H9 (cell line): ENCODE results near the gene NMRK1. TPM values are rescaled to one million over a fixed set of nuclear protein-coding genes. Genes with fewer than 3 reads are reported as not detected.

Experiments
- DNase-seq: peaks from one replicate; pipeline ENCODE4 v3.0.0-alpha.2; 2017
- H2AFZ ChIP-seq: one replicate; pipeline ENCODE4 v1.6.1; 2013; ENCODE audit warnings: mild to moderate bottlenecking, low read length, control low read depth, moderate library complexity
- H2AK5ac ChIP-seq: 2 replicates; pipeline ENCODE4 v1.6.1; 2013; ENCODE audit warnings: low read length, control low read depth, mixed read lengths; ENCODE audit not compliant: insufficient read length
- H2BK120ac ChIP-seq: one replicate; pipeline ENCODE4 v1.6.1; 2013; ENCODE audit warnings: low read depth, mild to moderate bottlenecking, low read length, control low read depth, inconsistent platforms; ENCODE audit not compliant: poor library complexity, severe bottlenecking
- H2BK12ac ChIP-seq: 2 replicates; pipeline ENCODE4 v1.6.1; 2013; ENCODE audit warnings: low read length, control low read depth, mixed read lengths, low read depth; ENCODE audit not compliant: insufficient read length
- H2BK15ac ChIP-seq: 2 replicates; pipeline ENCODE4 v1.6.1; 2013; ENCODE audit warnings: low read depth, low read length, control low read depth
- H2BK20ac ChIP-seq: one replicate; pipeline ENCODE4 v1.6.1; 2013; ENCODE audit warnings: low read depth, mild to moderate bottlenecking, low read length, control low read depth, inconsistent platforms; ENCODE audit not compliant: poor library complexity, severe bottlenecking
- H2BK5ac ChIP-seq: 2 replicates; pipeline ENCODE4 v1.6.1; 2013; ENCODE audit warnings: low read length, control low read depth, mixed read lengths; ENCODE audit not compliant: insufficient read length
- H3K14ac ChIP-seq: 2 replicates; pipeline ENCODE4 v1.6.1; 2013; ENCODE audit warnings: low read length, control low read depth; ENCODE audit not compliant: insufficient read depth
- H3K18ac ChIP-seq: 2 replicates; pipeline ENCODE4 v1.6.1; 2013; ENCODE audit warnings: low read depth, mild to moderate bottlenecking, mixed read lengths, low read length, control low read depth; ENCODE audit not compliant: insufficient read length
- H3K23ac ChIP-seq: 2 replicates; pipeline ENCODE4 v1.6.1; 2013; ENCODE audit warnings: low read length, control low read depth, mixed read lengths, low read depth; ENCODE audit not compliant: insufficient read length
- H3K23me2 ChIP-seq: 2 replicates; pipeline ENCODE4 v1.6.1; 2013; ENCODE audit warnings: low read depth, mild to moderate bottlenecking, mixed read lengths, low read length, control low read depth; ENCODE audit not compliant: insufficient read length, poor library complexity, severe bottlenecking
- H3K27ac ChIP-seq: 2 replicates; pipeline ENCODE4 v1.5.1; 2013; ENCODE audit warnings: low read length, control low read depth, mixed read lengths, low read depth; ENCODE audit not compliant: insufficient read length
- H3K27me3 ChIP-seq: 2 replicates; pipeline ENCODE4 v1.6.1; 2013; ENCODE audit warnings: low read length, control low read depth, inconsistent platforms; ENCODE audit not compliant: insufficient read depth
- H3K4ac ChIP-seq: 2 replicates; pipeline ENCODE4 v1.6.1; 2013; ENCODE audit warnings: low read depth, mild to moderate bottlenecking, control low read depth, inconsistent platforms, low read length, moderate library complexity
- H3K4me1 ChIP-seq: 2 replicates; pipeline ENCODE4 v1.6.1; 2013; ENCODE audit warnings: low read length, control low read depth, inconsistent platforms; ENCODE audit not compliant: insufficient read depth
- H3K4me2 ChIP-seq: 2 replicates; pipeline ENCODE4 v1.6.1; 2013; ENCODE audit warnings: low read length, control low read depth, mixed read lengths; ENCODE audit not compliant: insufficient read length, insufficient read depth
- H3K56ac ChIP-seq: 2 replicates; pipeline ENCODE4 v1.6.1; 2013; ENCODE audit warnings: low read depth, mild to moderate bottlenecking, mixed read lengths, low read length, control low read depth; ENCODE audit not compliant: insufficient read length
- H3K79me1 ChIP-seq: 2 replicates; pipeline ENCODE4 v1.6.1; 2013; ENCODE audit warnings: low read depth, mild to moderate bottlenecking, moderate library complexity, low read length, control low read depth, inconsistent platforms; ENCODE audit not compliant: insufficient read depth, poor library complexity, severe bottlenecking
- H3K79me2 ChIP-seq: 2 replicates; pipeline ENCODE4 v1.6.1; 2013; ENCODE audit warnings: low read length, control low read depth, inconsistent platforms; ENCODE audit not compliant: insufficient read depth
- H3K9ac ChIP-seq: 2 replicates; pipeline ENCODE4 v1.6.1; 2013; ENCODE audit warnings: low read length, control low read depth, mixed read lengths; ENCODE audit not compliant: insufficient read length; ENCODE audit errors: extremely low read depth
- H3K9me3 ChIP-seq: one replicate; pipeline ENCODE4 v1.6.1; 2013; ENCODE audit warnings: low read depth, low read length, inconsistent platforms; ENCODE audit not compliant: control insufficient read depth
- H3T11ph ChIP-seq: one replicate; pipeline ENCODE4 v1.6.1; 2013; ENCODE audit warnings: mild to moderate bottlenecking, low read length, control low read depth, inconsistent platforms
- H4K20me1 ChIP-seq: one replicate; pipeline ENCODE4 v1.6.1; 2013; ENCODE audit not compliant: control insufficient read depth, insufficient read length, insufficient read depth
- H4K5ac ChIP-seq: 2 replicates; pipeline ENCODE4 v1.6.1; 2013; ENCODE audit warnings: low read depth, mild to moderate bottlenecking, mixed read lengths, low read length, control low read depth; ENCODE audit not compliant: insufficient read length
- H4K8ac ChIP-seq: replicated peaks from 2 replicates; pipeline ENCODE4 v1.6.1; 2013; ENCODE audit warnings: low read length, control low read depth, mixed read lengths, low read depth; ENCODE audit not compliant: insufficient read length
- H4K91ac ChIP-seq: 2 replicates; pipeline ENCODE4 v1.6.1; 2013; ENCODE audit warnings: low read depth, mild to moderate bottlenecking, moderate library complexity, mixed read lengths, low read length, control low read depth; ENCODE audit not compliant: insufficient read length
- H3K27ac Mint-ChIP-seq, 3 experiments: 2 replicates in 2 of 3; 3 replicates in 1 of 3; pipeline ENCODE4 v1.8.0; 2020 to 2021; ENCODE audit warnings: mixed read lengths in 3 of 3, mild to moderate bottlenecking in 1 of 3, moderate library complexity in 1 of 3
- H3K27me3 Mint-ChIP-seq: 2 replicates; pipeline ENCODE4 v1.8.0; 2021; ENCODE audit warnings: low read depth, mild to moderate bottlenecking, moderate library complexity, mixed read lengths
- H3K36me3 Mint-ChIP-seq, 3 experiments: 2 replicates in 2 of 3; 3 replicates in 1 of 3; pipeline ENCODE4 v1.8.0; 2020 to 2021; ENCODE audit warnings: low read depth in 3 of 3, mixed read lengths in 3 of 3; ENCODE audit not compliant: insufficient read depth in 1 of 3
- H3K4me1 Mint-ChIP-seq, 2 experiments: 2 replicates each; pipeline ENCODE4 v1.8.0; 2020; ENCODE audit warnings: mixed read lengths in 2 of 2
- H3K4me3 Mint-ChIP-seq, 2 experiments: 2 replicates in 1 of 2; 3 replicates in 1 of 2; pipeline ENCODE4 v1.8.0; 2020 to 2021; ENCODE audit warnings: mild to moderate bottlenecking in 2 of 2, mixed read lengths in 2 of 2, moderate library complexity in 1 of 2
- H3K9me3 Mint-ChIP-seq, 2 experiments: 2 replicates in 1 of 2; 3 replicates in 1 of 2; pipeline ENCODE4 v1.8.0; 2020; ENCODE audit warnings: mild to moderate bottlenecking in 2 of 2, mixed read lengths in 2 of 2, moderate library complexity in 1 of 2
- CTCF ChIP-seq: fragments of 200-600 bp; sonication (generic); conservative IDR thresholded peaks from 3 replicates; pipeline ENCODE4 v1.8.0; 2021; ENCODE audit warnings: antibody characterized with exemption, mild to moderate bottlenecking
- whole genome bisulfite sequencing: extraction: QIAGEN DNeasy Blood & Tissue Kit; methylation state at CpG from one replicate; pipeline ENCODE4 v1.1.7; 2013; ENCODE audit warnings: missing lambda C conversion rate, low lambda C conversion rate, mixed read lengths; ENCODE audit not compliant: insufficient read length; ENCODE audit errors: extremely low coverage; 5-methylcytosine and 5-hydroxymethylcytosine counted together
- total RNA-seq: library from RNA; stranded (reverse); gene quantifications from 2 replicates; pipeline ENCODE4 v1.2.1, GENCODE V29; 2021

The NMRK1 gene
- total RNA-seq, 1 experiment from 2014 or later = 3.0 TPM

GRCh38 chr9:75081632-75082031 is 6.3 kb downstream of the NMRK1 start:
- no peaks in the 10 kb centered on the region; the same call in 1 of the 2 replicates for H3K27me3 ChIP-seq
- H2AFZ ChIP-seq = no peak overlapping the region
- no peaks in the 10 kb centered on the region for H3K27me3 Mint-ChIP-seq
- no peak overlapping the region for H2AK5ac ChIP-seq
- no peak for TF ChIP-seq CTCF
- H3K36me3 Mint-ChIP-seq = peaks cover 0 to 4% (median 0%) of the 10 kb centered on the region in 3 experiments; a peak in 1 of 7 replicates
- no peak overlapping the region for H3K4me3 Mint-ChIP-seq
- no peak overlapping the region for H3K4me2 ChIP-seq
- H3K9me3 ChIP-seq = no peaks in the 10 kb centered on the region
- H3K18ac ChIP-seq = no peak overlapping the region
- no peak overlapping the region for H2BK12ac ChIP-seq
- no peak overlapping the region for H3K4ac ChIP-seq
- H3T11ph ChIP-seq = no peak overlapping the region
- no peak overlapping the region for H4K91ac ChIP-seq
- no peak overlapping the region for H3K27ac Mint-ChIP-seq
- no peak overlapping the region for H2BK120ac ChIP-seq
- WGBS = no CpG with 5 or more reads among the region's 2 CpGs
- no peak overlapping the region for H4K5ac ChIP-seq
- H2BK20ac ChIP-seq = no peak overlapping the region
- H3K27ac ChIP-seq = no peak overlapping the region
- no peak overlapping the region for H2BK15ac ChIP-seq
- H3K23me2 ChIP-seq = no peaks in the 10 kb centered on the region
- H4K8ac ChIP-seq = no peak overlapping the region
- H3K4me1 ChIP-seq = no peaks in the 10 kb centered on the region
- no peak overlapping the region for H3K23ac ChIP-seq
- H3K56ac ChIP-seq = no peak overlapping the region
- H3K4me1 Mint-ChIP-seq = peaks cover 13 to 21% of the 10 kb centered on the region in 2 experiments
- H3K79me1 ChIP-seq = no peaks in the 10 kb centered on the region
- no peaks in the 10 kb centered on the region for H3K79me2 ChIP-seq
- no peaks in the 10 kb centered on the region for H4K20me1 ChIP-seq
- no peak overlapping the region for H3K9ac ChIP-seq
- no peaks in the 10 kb centered on the region for H3K9me3 Mint-ChIP-seq
- no peak overlapping the region for H3K14ac ChIP-seq
- DNase-seq = no peak
- H2BK5ac ChIP-seq = no peak overlapping the region
